GM18868 (cell line): ENCODE results near the gene ARGFX.
"Not testable (repeated sequence)": the region's sequence is repeated elsewhere in the genome, so short reads cannot be mapped to it uniquely, and the experiment has no call there.

Experiments
- ATAC-seq: cut with Tn5 transposase; IDR thresholded peaks from one replicate; pipeline ENCODE4 v1.9.1; 2021; ENCODE audit warnings: mild to moderate bottlenecking, moderate library complexity; ENCODE audit not compliant: unreplicated experiment

Gene ARGFX

GRCh38 chr3:121598564-121598963 is 30.8 kb downstream of the ARGFX start:
- no peak for ATAC-seq

GRCh38 chr3:121599900-121600299 is 32.2 kb downstream of the ARGFX start:
- ATAC-seq: not testable (repeated sequence)

DNA sequence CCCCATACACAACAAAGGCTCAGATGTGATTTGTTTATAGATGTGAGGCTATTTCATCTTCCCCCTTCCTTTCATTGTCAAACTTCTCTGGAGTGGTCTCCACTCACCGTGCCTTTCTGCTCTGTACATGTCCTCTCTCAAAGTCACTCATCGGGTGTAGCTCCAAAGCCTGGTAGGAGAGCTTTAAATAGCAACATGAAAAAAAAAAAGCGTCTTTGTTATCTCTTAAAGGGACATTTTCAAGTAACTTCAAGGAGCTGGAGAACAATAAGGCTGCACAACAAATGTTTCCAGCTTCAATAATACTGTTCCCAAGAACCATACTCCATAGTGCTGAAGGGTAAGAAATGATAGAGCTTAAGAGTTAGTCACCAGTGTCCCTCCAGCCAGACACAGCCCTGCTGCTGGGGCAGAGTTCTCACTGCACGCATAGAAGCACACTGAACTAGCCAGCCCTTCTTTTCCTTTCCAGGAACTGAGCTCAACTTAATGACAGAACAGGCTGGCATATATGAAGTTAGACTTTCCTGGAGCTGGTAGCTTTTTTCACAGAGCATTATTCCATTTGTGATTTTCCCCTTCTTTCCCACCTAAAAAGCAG is 33.6 kb downstream of the ARGFX start:
- ATAC-seq: no peak

- ATAC-seq: no peak
Measured at GRCh38 chr3:121604759-121605158, 37.0 kb downstream of the ARGFX start.

- no peak for ATAC-seq
Measured at GRCh38 chr3:121606106-121606505, 38.4 kb downstream of the ARGFX start.
